Liver (tissue), 3 donors: ENCODE data around the gene UVSSA.

Experiments
- CTCF ChIP-seq: fragments of 150-350 bp; IDR thresholded peaks from 2 replicates; pipeline ENCODE4 v1.5.1; 2017; ENCODE audit warnings: improper control_type of control experiment, low read depth, low read length; ENCODE audit not compliant: missing input control
- GABPA ChIP-seq, 2 donors: IDR thresholded peaks in 1 of 2; conservative IDR thresholded peaks in 1 of 2; 2 replicates each; pipeline ENCODE4 v1.6.1; 2016; ENCODE audit warnings: antibody characterized with exemption in 2 of 2, mild to moderate bottlenecking in 1 of 2, moderate library complexity in 1 of 2
- HNF4G ChIP-seq: IDR thresholded peaks from 2 replicates; pipeline ENCODE4 v1.6.1; 2016; ENCODE audit warnings: antibody characterized with exemption
- MAX ChIP-seq: IDR thresholded peaks from 2 replicates; pipeline ENCODE4 v1.6.1; 2016; ENCODE audit warnings: antibody characterized with exemption
- NR2F2 ChIP-seq: IDR thresholded peaks from 2 replicates; pipeline ENCODE4 v1.6.1; 2016; ENCODE audit warnings: antibody characterized with exemption
- REST ChIP-seq: IDR thresholded peaks from 2 replicates; pipeline ENCODE4 v1.6.1; 2016; ENCODE audit warnings: antibody characterized with exemption, mild to moderate bottlenecking
- donor health status: healthy.
- donor health status: healthy.

GRCh38 chr4:1409491-1410425, 62.8 kb downstream of the UVSSA start:
- no peak for TF ChIP-seq CTCF
- no peak for TF ChIP-seq MAX
- TF ChIP-seq GABPA (IDR thresholded peaks at IDR 0.05 in 1 of 2, conservative IDR thresholded peaks at IDR 0.05 in 1 of 2) = no peak
- no peak for TF ChIP-seq HNF4G
- no peak for TF ChIP-seq NR2F2
- TF ChIP-seq REST = no peak
